GM21619 (cell line): ENCODE measurements around the gene SYCP2.

Source experiments
- ATAC-seq: cut with Tn5 transposase; IDR thresholded peaks from one replicate; pipeline ENCODE4 v1.9.1; 2021; ENCODE audit not compliant: unreplicated experiment

SYCP2 gene

DNA sequence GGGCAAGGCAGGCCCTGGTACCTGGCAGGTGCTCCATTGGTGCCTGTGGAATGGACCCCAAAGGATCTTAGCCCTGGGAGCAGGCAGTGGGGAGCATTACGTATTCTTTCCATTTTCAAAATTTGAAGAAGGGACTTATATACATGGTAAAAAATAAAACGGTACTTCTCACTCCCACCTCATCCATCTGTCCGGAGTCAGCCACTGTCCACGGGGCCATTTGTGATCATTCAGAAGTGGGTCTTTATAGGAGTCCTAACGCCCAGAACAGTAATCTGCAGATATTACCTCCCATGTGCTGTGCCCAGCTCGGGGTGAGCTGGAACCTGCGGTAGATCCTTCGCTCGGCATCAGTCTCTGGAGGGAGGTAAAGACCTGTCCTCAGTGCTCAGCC lies 110.4 kb downstream of the SYCP2 start:
- ATAC-seq = no peak

DNA sequence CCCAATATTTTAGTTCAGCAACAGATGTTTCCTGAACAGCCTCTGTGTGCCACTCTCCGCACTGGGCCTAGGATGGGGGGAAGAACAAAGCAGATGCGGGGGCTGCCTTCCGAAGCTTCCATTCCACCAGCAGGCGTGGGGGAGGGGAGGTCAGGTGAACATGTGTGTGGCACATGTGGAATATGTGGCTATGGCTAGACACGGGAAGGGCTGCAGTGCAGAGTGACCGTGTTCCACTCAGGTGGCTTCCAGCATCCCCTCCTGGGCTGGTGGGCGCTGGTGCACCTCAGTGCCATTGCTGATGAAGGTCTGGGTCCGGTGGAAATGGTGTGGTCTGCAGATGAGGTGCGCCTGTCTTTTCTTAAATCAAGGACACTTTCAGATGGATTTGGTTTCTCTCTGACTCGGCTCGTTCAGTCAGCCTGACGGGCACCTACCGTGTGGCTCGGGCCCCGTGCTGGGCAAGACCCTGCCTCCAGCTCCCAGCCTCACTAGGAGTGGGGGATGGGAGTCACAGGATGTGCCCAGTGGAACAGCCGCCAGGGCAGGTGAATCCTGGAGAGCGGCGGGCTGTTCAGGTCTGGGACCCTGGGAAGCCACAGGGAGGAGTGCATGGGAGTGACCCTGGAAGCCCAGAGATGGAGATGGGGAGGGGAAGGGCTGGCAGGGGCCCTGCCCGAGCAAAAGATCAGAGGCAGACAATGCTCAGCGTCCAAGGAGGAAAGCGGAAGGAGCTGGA lies 111.0 kb downstream of the SYCP2 start:
- ATAC-seq = no peak

DNA sequence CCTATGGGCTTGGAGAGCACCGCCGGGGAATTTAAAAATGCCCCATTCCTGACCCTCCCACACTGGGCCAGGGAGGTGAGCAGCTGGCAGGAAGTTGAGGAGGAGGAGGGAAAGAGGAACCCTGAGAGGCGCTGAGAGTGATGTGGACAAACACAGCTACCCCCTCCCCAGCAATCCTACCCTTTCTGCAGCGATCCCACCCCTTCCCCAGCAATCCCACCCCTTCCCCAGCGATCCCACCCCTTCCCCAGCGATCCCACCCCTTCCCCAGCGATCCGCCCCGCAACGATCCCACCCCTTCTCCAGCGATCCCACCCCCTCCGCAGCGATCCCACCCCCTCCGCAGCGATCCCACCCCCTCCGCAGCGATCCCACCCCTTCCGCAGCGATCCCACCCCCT lies 111.6 kb downstream of the SYCP2 start:
- ATAC-seq = no peak

DNA sequence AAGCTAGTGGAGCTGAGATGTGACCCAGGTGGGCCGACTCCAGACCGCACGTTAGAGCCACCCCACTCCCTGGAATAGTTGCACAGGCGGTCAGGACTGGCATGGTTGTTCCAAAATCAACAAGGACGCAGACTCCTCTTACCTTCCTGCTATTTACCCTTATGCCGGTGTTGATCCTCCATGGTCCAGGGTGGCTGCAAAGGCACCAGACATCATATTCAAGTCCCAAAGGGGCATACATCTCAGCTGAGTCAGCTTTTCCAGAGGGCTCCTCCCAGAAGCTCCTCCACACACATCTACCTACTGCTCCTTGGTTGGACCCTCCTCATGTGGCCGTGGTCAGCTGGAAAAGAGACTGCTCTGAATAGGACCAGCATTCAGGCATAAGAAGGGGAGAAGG lies 112.2 kb downstream of the SYCP2 start:
- ATAC-seq = no peak

DNA sequence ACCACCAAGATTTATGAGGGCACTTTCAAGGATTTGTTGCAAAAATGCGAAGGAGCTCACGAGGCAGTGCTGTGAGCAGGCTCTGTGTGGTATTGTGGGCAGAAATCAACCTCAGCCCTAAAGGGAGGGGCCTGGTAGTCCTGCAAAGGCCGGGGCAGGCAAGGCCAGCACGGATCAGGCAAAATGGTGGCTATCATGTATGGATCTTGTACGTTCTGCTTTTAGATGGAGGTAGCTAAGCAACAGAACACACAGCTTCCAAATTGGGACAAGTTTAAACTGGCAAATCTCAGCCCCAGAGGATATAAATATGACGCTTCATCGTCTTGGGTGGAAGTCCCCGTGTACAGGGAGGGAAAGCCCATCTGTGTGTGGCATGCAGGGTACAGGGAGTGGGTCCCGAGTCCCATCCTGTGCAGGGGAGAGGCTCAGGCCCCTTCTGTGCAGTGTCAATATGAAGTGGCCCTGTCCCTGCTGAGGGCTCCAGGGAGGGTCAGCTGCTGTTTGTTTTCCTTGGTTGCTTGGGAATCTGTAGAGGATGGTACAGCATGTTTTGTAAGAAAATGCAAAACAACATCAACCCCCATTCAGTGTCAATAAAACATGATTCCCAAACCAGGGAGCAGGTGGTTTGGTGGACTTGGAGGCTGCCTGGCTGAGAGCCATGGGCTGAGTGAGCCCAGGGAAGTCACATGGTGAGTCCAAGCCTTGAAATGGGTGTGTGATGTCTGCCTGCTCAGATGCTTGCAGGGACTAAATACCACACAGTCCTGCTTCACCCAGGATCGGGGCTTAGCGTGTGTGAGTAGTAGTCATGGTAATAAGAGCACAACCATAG lies 113.0 kb downstream of the SYCP2 start:
- ATAC-seq = no peak

DNA sequence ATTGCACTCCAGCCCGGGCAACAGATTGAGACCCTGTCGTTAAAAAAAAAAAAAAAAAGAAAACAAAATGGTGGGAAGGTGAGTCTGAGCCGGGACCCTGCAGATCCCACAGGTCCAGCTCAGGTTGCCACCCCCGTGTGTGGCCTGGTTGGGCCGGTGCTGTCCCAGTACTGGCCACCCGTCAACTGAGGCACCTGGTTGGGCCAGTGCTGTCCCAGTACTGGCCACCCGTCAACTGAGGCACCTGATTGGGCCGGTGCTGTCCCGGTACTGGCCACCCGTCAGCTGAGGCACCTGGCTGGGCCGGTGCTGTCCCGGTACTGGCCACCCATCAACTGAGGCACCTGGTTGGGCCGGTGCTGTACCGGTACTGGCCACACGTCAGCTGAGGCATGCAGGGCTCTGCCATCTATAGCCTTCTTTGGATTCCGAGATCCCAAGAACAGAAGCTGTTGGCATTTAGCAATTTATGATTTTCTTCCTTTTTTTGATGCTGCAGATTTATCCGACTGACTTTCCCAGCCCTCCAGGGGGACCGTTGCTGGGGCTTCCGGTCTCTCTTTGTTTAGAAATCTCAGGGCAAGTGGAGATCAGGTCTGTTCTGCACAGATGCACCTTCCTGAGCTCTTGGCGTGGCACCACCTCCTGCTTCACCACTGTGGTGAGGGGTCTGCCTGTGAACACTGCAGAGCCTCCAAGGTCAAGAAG lies 113.8 kb downstream of the SYCP2 start:
- no peak for ATAC-seq

DNA sequence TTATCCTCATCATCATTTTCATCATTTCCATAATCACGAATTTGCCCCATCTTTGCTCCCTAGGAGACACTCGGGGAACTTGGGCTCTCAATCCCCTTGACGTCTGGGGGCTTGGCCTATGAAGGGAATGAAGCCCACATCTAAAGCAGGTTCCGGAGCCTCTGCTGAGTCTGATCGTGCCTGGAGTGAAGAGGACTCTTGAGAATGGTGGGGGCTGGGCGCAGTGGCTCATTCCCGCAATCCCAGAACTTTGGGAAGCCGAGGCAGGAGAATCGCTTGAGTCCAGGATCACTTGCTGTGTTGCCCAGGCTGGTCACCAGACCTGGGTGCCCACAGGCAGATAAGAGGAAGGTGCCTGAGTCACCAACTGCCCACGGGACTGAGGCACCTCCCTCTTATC lies 114.5 kb downstream of the SYCP2 start:
- no peak for ATAC-seq

DNA sequence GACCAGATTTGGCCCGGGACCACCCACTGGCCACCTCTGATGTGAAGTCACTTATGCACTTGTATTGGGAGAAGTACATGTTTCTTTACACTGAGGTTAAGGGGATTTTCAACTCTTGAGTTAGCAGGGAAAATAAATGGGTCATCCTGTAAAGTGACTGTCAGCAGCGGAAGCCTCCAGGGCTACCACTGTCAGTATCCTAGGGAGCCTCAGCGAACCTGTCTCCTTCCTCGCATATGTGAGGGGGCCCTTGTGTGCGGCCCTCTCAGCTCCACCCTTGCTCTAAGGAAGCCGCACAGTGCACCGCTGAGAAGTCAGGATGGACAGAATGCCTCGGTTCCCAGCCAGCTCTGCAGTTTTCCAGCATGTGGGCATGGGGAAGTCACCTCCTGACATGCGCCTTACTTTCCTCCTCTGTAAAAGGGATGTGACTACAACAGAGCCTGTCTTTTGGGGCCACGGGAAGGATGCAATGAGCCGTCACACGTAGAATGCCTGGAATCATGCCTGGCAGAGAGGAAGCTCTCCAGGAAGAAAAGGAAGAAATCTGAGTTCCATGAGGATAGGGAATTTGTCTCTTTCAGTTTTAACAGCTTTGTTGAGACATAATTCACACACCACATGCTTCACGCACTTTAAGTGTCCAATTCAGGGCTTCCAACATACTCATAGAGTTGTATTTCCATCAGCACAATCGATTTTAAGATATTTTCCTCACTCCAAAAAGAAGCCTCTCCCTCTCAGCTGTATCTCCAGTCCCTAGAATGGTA lies 115.4 kb downstream of the SYCP2 start:
- no peak for ATAC-seq

DNA sequence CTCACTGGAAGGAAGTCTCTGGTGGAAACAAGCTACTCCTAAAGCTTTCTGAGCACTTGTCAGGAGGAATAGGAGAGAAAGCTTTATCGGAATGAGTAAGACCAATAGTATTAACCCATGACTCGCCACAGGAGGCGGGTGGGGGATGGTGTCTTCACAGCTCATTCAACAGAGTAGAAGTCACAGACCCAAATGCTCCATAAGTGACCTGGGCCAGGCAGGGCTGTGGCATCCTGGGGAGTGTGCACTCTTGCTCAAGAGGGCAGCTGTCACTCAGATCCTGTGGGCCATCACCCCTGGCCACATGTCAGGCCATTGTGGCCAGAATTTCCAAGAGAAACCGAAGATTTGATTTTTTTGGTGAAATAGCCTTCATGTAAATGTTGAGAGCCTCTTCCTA lies 116.0 kb downstream of the SYCP2 start:
- ATAC-seq = no peak

DNA sequence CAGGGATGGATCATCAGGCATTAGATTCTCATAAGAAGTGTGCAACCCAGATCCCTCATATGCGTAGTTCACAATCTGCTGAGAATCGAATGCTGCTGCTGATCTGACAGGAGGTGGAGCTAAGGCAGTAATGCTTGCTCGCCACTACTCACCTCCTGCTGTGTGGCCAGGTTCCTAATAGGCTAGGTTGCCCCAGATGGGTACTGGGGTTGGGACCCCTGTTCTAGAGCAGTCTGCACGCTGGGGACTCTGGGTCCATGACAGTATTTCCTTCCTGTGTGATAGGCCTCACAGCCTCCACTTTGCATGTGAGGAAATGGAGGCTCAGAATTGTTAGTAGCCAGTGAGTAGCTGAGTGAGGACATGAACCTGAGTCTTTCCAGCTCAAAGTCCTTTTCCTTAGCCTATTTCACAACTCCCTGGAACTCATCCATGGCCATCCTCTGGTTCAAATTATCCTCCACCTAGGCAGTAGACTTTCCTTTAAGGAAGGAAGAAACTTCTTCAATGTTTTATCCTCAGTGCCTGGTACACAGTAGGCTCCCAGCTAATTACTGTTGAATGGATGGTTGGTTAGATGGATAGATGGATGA lies 117.2 kb downstream of the SYCP2 start:
- no peak for ATAC-seq

DNA sequence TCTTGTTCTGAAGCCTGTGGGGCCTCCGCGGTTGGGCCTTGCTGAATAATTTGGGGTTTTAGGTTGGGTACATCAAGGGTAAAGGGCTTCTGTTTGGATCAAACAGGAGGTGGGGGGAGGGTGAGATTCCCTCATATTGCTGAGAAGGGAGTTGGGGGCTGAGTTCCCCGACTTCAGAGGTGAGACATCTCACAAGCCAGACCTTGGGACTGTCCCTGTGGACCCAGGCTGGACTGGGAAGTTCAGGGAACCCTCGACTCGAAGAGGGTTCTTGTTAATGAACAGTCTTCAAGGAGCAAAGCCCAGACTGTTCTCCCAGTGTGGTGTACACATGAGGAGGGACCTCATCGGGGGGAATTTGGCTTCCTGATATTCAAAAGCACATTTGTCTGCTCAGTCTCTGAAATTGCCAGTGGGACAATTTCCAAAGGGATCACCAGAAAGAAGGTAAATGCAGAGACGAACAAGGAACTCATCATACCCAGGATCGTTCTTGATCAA lies 118.5 kb downstream of the SYCP2 start:
- no peak for ATAC-seq

DNA sequence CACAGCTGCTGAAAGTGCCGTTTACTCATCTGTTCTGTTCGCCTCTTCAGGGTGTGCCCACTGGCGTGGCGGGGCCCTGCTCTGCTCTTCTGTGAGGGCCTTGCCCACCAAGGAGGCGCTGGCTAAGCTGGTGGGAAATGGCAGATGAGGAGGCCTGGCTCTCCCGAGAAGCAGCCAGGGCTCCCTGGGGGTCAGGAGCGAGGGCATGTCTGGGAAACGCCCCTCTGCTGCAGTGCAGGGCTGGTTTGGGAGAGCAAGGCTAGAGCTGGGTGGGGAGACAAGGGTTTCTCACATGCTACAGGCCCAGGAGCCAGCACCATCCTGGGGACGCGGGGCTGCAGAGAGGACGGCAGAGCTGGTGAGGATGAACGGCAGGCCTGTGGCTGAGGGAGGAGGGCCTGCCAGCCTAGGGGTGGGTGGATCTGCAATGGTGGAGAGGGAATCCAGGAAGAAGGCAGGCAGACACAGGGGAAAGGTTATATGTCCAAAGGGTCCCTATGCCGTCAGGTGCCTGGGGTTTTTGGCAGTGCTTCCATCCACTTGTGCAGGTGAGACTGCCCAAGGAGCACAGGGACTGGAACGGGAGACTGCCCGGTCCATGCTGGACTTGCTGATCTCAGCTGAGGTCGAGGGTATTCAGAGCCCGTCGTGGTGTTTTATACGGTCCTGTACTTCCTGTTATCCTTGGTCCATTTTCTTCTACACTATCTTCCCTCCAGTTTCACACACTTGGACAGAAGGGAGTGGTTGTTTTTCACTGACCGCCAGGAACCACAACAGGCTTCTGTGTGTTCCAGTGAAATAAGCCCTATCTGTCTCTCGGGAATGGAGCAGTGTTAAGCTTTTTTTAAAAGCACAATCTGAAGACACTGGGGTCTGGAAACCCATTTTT lies 119.2 kb downstream of the SYCP2 start:
- ATAC-seq = no peak
